Measurements from ENCODE around the gene RAPGEF6. TPM values are rescaled to one million over a fixed set of nuclear protein-coding genes. Genes with fewer than 3 reads are reported as not detected.

Gene RAPGEF6
- total RNA-seq, 6 experiments from 2014 or later: 3.7 to 9.1 (median 7.6) TPM

DNA sequence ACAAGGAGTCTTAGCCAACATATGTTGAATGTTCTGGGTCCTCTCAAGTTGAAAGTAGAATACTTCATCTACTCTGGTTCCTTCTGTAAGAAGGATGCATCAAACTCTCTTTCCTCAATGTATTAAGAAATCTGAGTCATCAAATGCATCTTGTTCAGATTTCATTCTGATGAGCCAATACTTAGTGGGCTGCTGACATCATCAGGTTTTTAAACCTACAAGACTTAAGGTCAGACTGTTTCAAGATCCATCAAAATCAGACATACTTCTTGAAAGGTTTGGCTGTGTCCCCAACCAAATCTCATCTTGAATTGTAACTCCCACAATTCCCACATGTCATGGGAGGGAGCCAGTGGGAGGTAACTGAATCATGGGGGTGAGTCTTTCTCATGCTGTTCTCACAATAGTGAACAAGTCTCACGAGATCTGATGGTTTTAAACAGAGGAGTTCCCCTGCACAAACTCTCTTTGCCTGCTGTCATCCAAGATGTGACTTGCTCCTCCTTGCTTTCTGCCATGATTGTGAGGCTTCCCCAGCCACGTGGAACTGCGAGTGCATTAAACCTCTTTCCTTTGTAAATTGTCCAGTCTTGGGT is 168.8 kb downstream of the RAPGEF6 start:
- H3K27me3 ChIP-seq: no peaks in the 10 kb centered on the region
- H3K4me1 ChIP-seq: no peaks in the 10 kb centered on the region
- TF ChIP-seq CTCF (IDR thresholded peaks at IDR 0.05): no peak
- no peak for TF ChIP-seq POLR2A (IDR thresholded peaks at IDR 0.05)
- DNase-seq (no peak), ATAC-seq (no peak)
- 84% methylated on average over 3 of the region's 3 CpGs for WGBS (ENCODE audit: insufficient coverage, low coverage, low lambda C conversion rate, missing lambda C conversion rate)
- H3K27ac ChIP-seq: no peak overlapping the region
- H3K9me3 ChIP-seq: no peaks in the 10 kb centered on the region
- H3K36me3 ChIP-seq: peaks cover 0 to 1% (median 0%) of the 10 kb centered on the region in 4 donors
- intact Hi-C loops (cut with DNase I): no loop called here
- H3K4me3 ChIP-seq: no peak overlapping the region

GRCh38 chr5:131463656-131464055 is 171.4 kb downstream of the RAPGEF6 start:
- H3K9me3 ChIP-seq: no peaks in the 10 kb centered on the region
- H3K4me1 ChIP-seq: no peaks in the 10 kb centered on the region
- no peaks in the 10 kb centered on the region for H3K36me3 ChIP-seq
- no peaks in the 10 kb centered on the region for H3K27me3 ChIP-seq
- 85% methylated on average over 1 of the region's 1 CpG for WGBS (ENCODE audit: insufficient coverage, low coverage, low lambda C conversion rate, missing lambda C conversion rate)
- ATAC-seq (no peak), DNase-seq (no peak)
- intact Hi-C loops (cut with DNase I): no loop called here
- TF ChIP-seq POLR2A (IDR thresholded peaks at IDR 0.05) (no peak), CTCF (IDR thresholded peaks at IDR 0.05) (no peak)
- H3K27ac ChIP-seq: no peak overlapping the region
- H3K4me3 ChIP-seq: no peak overlapping the region

GRCh38 chr5:131462454-131462853 is 172.6 kb downstream of the RAPGEF6 start:
- DNase-seq (no peak), ATAC-seq (no peak)
- no peak for TF ChIP-seq CTCF (IDR thresholded peaks at IDR 0.05)
- TF ChIP-seq POLR2A (IDR thresholded peaks at IDR 0.05): no peak
- Histone ChIP-seq H3K27ac (no peak overlapping the region), H3K27me3 (no peaks in the 10 kb centered on the region), H3K36me3 (no peaks in the 10 kb centered on the region), H3K4me1 (no peaks in the 10 kb centered on the region), H3K9me3 (no peaks in the 10 kb centered on the region), H3K4me3 (no peak overlapping the region)
- intact Hi-C loops (cut with DNase I): no loop called here
- WGBS (ENCODE audit: insufficient coverage, low coverage, low lambda C conversion rate, missing lambda C conversion rate): 57% methylated on average over 3 of the region's 3 CpGs

DNA sequence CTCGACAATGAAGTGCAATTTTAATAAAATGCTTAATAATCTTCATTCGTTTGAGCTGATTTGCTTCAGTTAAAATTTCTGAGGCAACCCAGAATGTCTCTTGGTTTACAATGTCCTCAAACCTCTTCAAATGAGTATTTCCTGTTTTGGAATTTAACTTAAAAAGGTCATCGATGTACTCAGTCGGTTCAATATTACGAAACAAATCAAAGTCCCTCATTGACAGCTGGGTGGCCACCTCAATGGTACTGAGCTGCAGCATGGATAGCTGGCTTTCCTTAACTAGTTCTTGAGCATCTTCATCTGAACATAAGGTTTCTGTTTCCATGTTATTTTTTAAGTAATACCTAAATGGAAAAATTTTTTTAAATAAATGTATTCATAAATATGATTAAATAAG is 173.3 kb downstream of the RAPGEF6 start:
- H3K4me1 ChIP-seq: no peaks in the 10 kb centered on the region
- no peak overlapping the region for H3K27ac ChIP-seq
- H3K9me3 ChIP-seq: no peaks in the 10 kb centered on the region
- 35% methylated on average over 5 of the region's 5 CpGs for WGBS (ENCODE audit: insufficient coverage, low coverage, low lambda C conversion rate, missing lambda C conversion rate)
- TF ChIP-seq POLR2A (IDR thresholded peaks at IDR 0.05): no peak
- TF ChIP-seq CTCF (IDR thresholded peaks at IDR 0.05): no peak
- intact Hi-C loops (cut with DNase I): no loop called here
- peak; percentile 40 to 78 (median 58) for ATAC-seq
- DNase-seq: no peak
- no peaks in the 10 kb centered on the region for H3K27me3 ChIP-seq
- H3K4me3 ChIP-seq: no peak overlapping the region
- H3K36me3 ChIP-seq: no peaks in the 10 kb centered on the region

Data from right lobe of liver (tissue), 6 donors.